CD8-positive, alpha-beta memory T cell (primary cell): ENCODE data around the gene TRIP4. TPM values are rescaled to one million over a fixed set of nuclear protein-coding genes. Genes with fewer than 3 reads are reported as not detected.
"Not testable (repeated sequence)": the region's sequence is repeated elsewhere in the genome, so short reads cannot be mapped to it uniquely, and the experiment has no call there.

ENCODE experiments used
- CTCF ChIA-PET: fragments of 350-600 bp; sonication (Branson Sonifier 250); formaldehyde crosslinking; loops from one replicate; lab custom pipeline; 2021; ENCODE audit warnings: antibody characterized with exemption; lab: Charles Lee
- POLR2A ChIA-PET: fragments of 350-600 bp; sonication (Branson Sonifier 250); formaldehyde crosslinking; loops from one replicate; lab custom pipeline; 2021; ENCODE audit warnings: antibody characterized with exemption; lab: Charles Lee
- DNase-seq, 5 donors: peaks; one replicate each; pipeline versions ENCODE4 v3.0.0 to v3.0.0-alpha.2; 2020 to 2022; ENCODE audit warnings: mixed read lengths in 1 of 5
- H3K27ac ChIP-seq: one replicate; pipeline ENCODE4 v1.7.0; 2013; ENCODE audit warnings: low read depth, mild to moderate bottlenecking, low read length, moderate library complexity
- H3K27me3 ChIP-seq: 2 replicates; pipeline ENCODE4 v1.7.0; 2013; ENCODE audit warnings: low read length, mild to moderate bottlenecking; ENCODE audit not compliant: insufficient read depth, poor library complexity, severe bottlenecking
- H3K36me3 ChIP-seq: 2 replicates; pipeline ENCODE4 v1.7.0; 2013; ENCODE audit warnings: mild to moderate bottlenecking, low read length, moderate library complexity; ENCODE audit not compliant: insufficient read depth
- H3K4me1 ChIP-seq: 2 replicates; pipeline ENCODE4 v1.7.0; 2013; ENCODE audit warnings: mild to moderate bottlenecking, low read length, moderate library complexity; ENCODE audit not compliant: insufficient read depth
- H3K4me3 ChIP-seq: 2 replicates; pipeline ENCODE4 v1.7.0; 2013; ENCODE audit warnings: mild to moderate bottlenecking, low read length
- H3K9me3 ChIP-seq: 2 replicates; pipeline ENCODE4 v1.7.0; 2013; ENCODE audit warnings: mild to moderate bottlenecking, low read length
- H3K27ac Mint-ChIP-seq, 8 donors: one replicate each; pipeline ENCODE4 v1.8.0; 2020 to 2021; ENCODE audit warnings: mixed read lengths in 8 of 8, mild to moderate bottlenecking in 6 of 8, inconsistent platforms in 3 of 8, moderate library complexity in 3 of 8
- H3K27me3 Mint-ChIP-seq, 2 donors: one replicate each; pipeline ENCODE4 v1.8.0; 2020 to 2021; ENCODE audit warnings: mixed read lengths in 2 of 2, mild to moderate bottlenecking in 1 of 2, moderate library complexity in 1 of 2
- H3K36me3 Mint-ChIP-seq, 3 donors: one replicate each; pipeline ENCODE4 v1.8.0; 2020 to 2021; ENCODE audit warnings: mixed read lengths in 3 of 3, inconsistent platforms in 1 of 3, mild to moderate bottlenecking in 1 of 3
- H3K4me1 Mint-ChIP-seq, 3 donors: one replicate each; pipeline ENCODE4 v1.8.0; 2020 to 2021; ENCODE audit warnings: mixed read lengths in 3 of 3, inconsistent platforms in 1 of 3, mild to moderate bottlenecking in 1 of 3
- H3K4me3 Mint-ChIP-seq, 7 donors: one replicate each; pipeline ENCODE4 v1.8.0; 2020 to 2021; ENCODE audit warnings: mixed read lengths in 7 of 7, mild to moderate bottlenecking in 6 of 7, moderate library complexity in 4 of 7, inconsistent platforms in 2 of 7
- H3K9me3 Mint-ChIP-seq, 5 donors: one replicate each; pipeline ENCODE4 v1.8.0; 2020 to 2022; ENCODE audit warnings: mixed read lengths in 5 of 5, mild to moderate bottlenecking in 3 of 5, moderate library complexity in 2 of 5, inconsistent platforms in 1 of 5
- polyA plus RNA-seq: library from polyadenylated mRNA; unstranded; fragments of 300-500 nt; fragmentation: Illumina TruSeq; gene quantifications from one replicate; pipeline ENCODE4 v1.2.3, GENCODE V29; 2021
- total RNA-seq, 2 experiments: library from RNA; stranded (reverse); gene quantifications; one replicate each; pipeline ENCODE4 v1.2.3, GENCODE V29; 2021

TRIP4 gene
- total and polyA plus RNA-seq, 3 experiments from 2014 or later, result 25.1 to 31.9 (median 26.2) TPM

- Mint-ChIP-seq H3K9me3 (no peaks in the 10 kb centered on the region), H3K36me3 (peaks cover 3 to 30% (median 12%) of the 10 kb centered on the region in 3 donors), H3K4me3 (no peak overlapping the region), H3K27ac (peak overlapping the region in 1 of 8 donors; percentile 52), H3K27me3 (no peaks in the 10 kb centered on the region), H3K4me1 (peaks cover 20 to 42% (median 34%) of the 10 kb centered on the region in 3 donors)
- Histone ChIP-seq H3K4me1 (peaks cover 11% of the 10 kb centered on the region), H3K27me3 (no peaks in the 10 kb centered on the region), H3K27ac (no peak overlapping the region), H3K4me3 (no peak overlapping the region), H3K9me3 (no peaks in the 10 kb centered on the region), H3K36me3 (no peaks in the 10 kb centered on the region)
- CTCF ChIA-PET, result no interaction called here
- DNase-seq, result no peak
- POLR2A ChIA-PET, result no interaction called here
These were observed 93.3 kb downstream of the TRIP4 start for GRCh38 chr15:64480891-64481290.

- Histone ChIP-seq H3K27ac (no peak overlapping the region), H3K9me3 (no peaks in the 10 kb centered on the region), H3K4me3 (no peak overlapping the region), H3K4me1 (no peaks in the 10 kb centered on the region), H3K36me3 (no peaks in the 10 kb centered on the region), H3K27me3 (no peaks in the 10 kb centered on the region)
- DNase-seq, result no peak
- Mint-ChIP-seq H3K4me3 (no peak overlapping the region), H3K4me1 (peaks cover 9 to 39% (median 15%) of the 10 kb centered on the region in 3 donors), H3K36me3 (peaks cover 5 to 31% (median 13%) of the 10 kb centered on the region in 3 donors), H3K27me3 (no peaks in the 10 kb centered on the region), H3K9me3 (no peaks in the 10 kb centered on the region), H3K27ac (peak overlapping the region in 2 of 8 donors; percentile 12 to 33)
- CTCF ChIA-PET, result interaction anchor here (0.8 kb wide), 1 partner anchor 244 kb away, joined by 3 read pairs; no protein-coding TSS in a partner anchor
- POLR2A ChIA-PET, result interaction anchor here (0.8 kb wide), 1 partner anchor 18 kb away, joined by 4 read pairs; no protein-coding TSS in a partner anchor
These were observed 96.1 kb downstream of the TRIP4 start for GRCh38 chr15:64483749-64484148.

GRCh38 chr15:64485796-64486195 is 98.2 kb downstream of the TRIP4 start:
- Mint-ChIP-seq H3K4me1 (peaks cover 11 to 37% (median 12%) of the 10 kb centered on the region in 3 donors), H3K9me3 (no peaks in the 10 kb centered on the region), H3K4me3 (no peak overlapping the region), H3K36me3 (peaks cover 3 to 34% (median 12%) of the 10 kb centered on the region in 3 donors), H3K27ac (peak overlapping the region in 1 of 8 donors; percentile 63), H3K27me3 (no peaks in the 10 kb centered on the region)
- Histone ChIP-seq H3K27ac (no peak overlapping the region), H3K36me3 (no peaks in the 10 kb centered on the region), H3K9me3 (no peaks in the 10 kb centered on the region), H3K27me3 (no peaks in the 10 kb centered on the region), H3K4me1 (no peaks in the 10 kb centered on the region), H3K4me3 (no peak overlapping the region)
- ChIA-PET CTCF (no interaction called here), POLR2A (no interaction called here)
- no peak for DNase-seq

GRCh38 chr15:64490598-64491259 is 103.1 kb downstream of the TRIP4 start:
- H3K4me3 Mint-ChIP-seq, result no peak overlapping the region
- Histone ChIP-seq H3K4me1 (peaks cover 4% of the 10 kb centered on the region), H3K4me3 (no peak overlapping the region), H3K27ac (no peak overlapping the region), H3K36me3 (no peaks in the 10 kb centered on the region), H3K9me3 (no peaks in the 10 kb centered on the region), H3K27me3 (no peaks in the 10 kb centered on the region)
- ChIA-PET POLR2A (no interaction called here), CTCF (interaction anchor here (1.5 to 1.6 kb wide), 2 partner anchors 13 to 31 kb away, joined by 3 to 5 read pairs; no protein-coding TSS in a partner anchor)
- H3K27me3 Mint-ChIP-seq, result no peaks in the 10 kb centered on the region
- H3K36me3 Mint-ChIP-seq, result peaks cover 3 to 30% (median 11%) of the 10 kb centered on the region in 3 donors
- peak overlapping the region in 4 of 8 donors; percentile 2 to 61 (median 34) for H3K27ac Mint-ChIP-seq
- DNase-seq, result no peak
- H3K9me3 Mint-ChIP-seq, result no peaks in the 10 kb centered on the region
- H3K4me1 Mint-ChIP-seq, result peaks cover 24 to 61% (median 27%) of the 10 kb centered on the region in 3 donors

- H3K4me1 Mint-ChIP-seq, result peaks cover 31 to 67% (median 39%) of the 10 kb centered on the region in 3 donors
These were observed 106.0 kb downstream of the TRIP4 start for GRCh38 chr15:64493641-64494040.

GRCh38 chr15:64495968-64496367 is 108.3 kb downstream of the TRIP4 start:
- Mint-ChIP-seq H3K36me3 (peaks cover 0 to 49% (median 17%) of the 10 kb centered on the region in 3 donors), H3K27ac (peak overlapping the region in 4 of 8 donors; percentile 2 to 50 (median 23)), H3K4me1 (peaks cover 47 to 82% (median 57%) of the 10 kb centered on the region in 3 donors)
- CTCF ChIA-PET, H3K4me3 ChIP-seq, POLR2A ChIA-PET, H3K4me3 Mint-ChIP-seq, H3K27me3 ChIP-seq, H3K27me3 Mint-ChIP-seq, H3K9me3 ChIP-seq, H3K27ac ChIP-seq, DNase-seq, H3K9me3 Mint-ChIP-seq: not testable (repeated sequence)
- peaks cover 16% of the 10 kb centered on the region for H3K36me3 ChIP-seq
- peaks cover 11% of the 10 kb centered on the region for H3K4me1 ChIP-seq

More at GRCh38 chr15:64493641-64494040, 106.0 kb downstream of the TRIP4 start:
- CTCF ChIA-PET, result no interaction called here
- peaks cover 2 to 38% (median 8%) of the 10 kb centered on the region in 3 donors for H3K36me3 Mint-ChIP-seq
- H3K9me3 Mint-ChIP-seq, result no peaks in the 10 kb centered on the region
- no peak overlapping the region for H3K27ac ChIP-seq
- no peak overlapping the region for H3K4me3 ChIP-seq
- H3K9me3 ChIP-seq, result no peaks in the 10 kb centered on the region
- H3K27me3 ChIP-seq, result no peaks in the 10 kb centered on the region
- H3K27ac Mint-ChIP-seq, result peak overlapping the region in 5 of 8 donors; percentile 15 to 51 (median 30)
- peaks cover 4% of the 10 kb centered on the region for H3K4me1 ChIP-seq
- POLR2A ChIA-PET, result no interaction called here
- no peaks in the 10 kb centered on the region for H3K36me3 ChIP-seq
- no peaks in the 10 kb centered on the region for H3K27me3 Mint-ChIP-seq
- no peak for DNase-seq
- H3K4me3 Mint-ChIP-seq, result no peak overlapping the region

GRCh38 chr15:64500695-64501395 is 113.2 kb downstream of the TRIP4 start:
- H3K4me1 ChIP-seq, result peaks cover 55% of the 10 kb centered on the region
- no peaks in the 10 kb centered on the region for H3K9me3 ChIP-seq
- peak overlapping the region in 3 of 7 donors; percentile 1 to 26 (median 1) for H3K4me3 Mint-ChIP-seq
- ChIA-PET POLR2A (interaction anchor here (0.5 to 0.6 kb wide), 2 partner anchors 17 to 929 kb away, joined by 4 read pairs; no protein-coding TSS in a partner anchor), CTCF (interaction anchor here (1.0 to 1.6 kb wide), 5 partner anchors 13 to 606 kb away, joined by 3 to 5 read pairs (median 3); no protein-coding TSS in a partner anchor)
- no peak overlapping the region for H3K27ac ChIP-seq
- no peaks in the 10 kb centered on the region for H3K9me3 Mint-ChIP-seq
- peak overlapping the region; percentile 4 to 88 (median 69) for H3K27ac Mint-ChIP-seq
- H3K4me1 Mint-ChIP-seq, result peaks cover 70 to 91% (median 79%) of the 10 kb centered on the region in 3 donors
- H3K4me3 ChIP-seq, result no peak overlapping the region
- no peaks in the 10 kb centered on the region for H3K27me3 ChIP-seq
- peaks cover 16% of the 10 kb centered on the region for H3K36me3 ChIP-seq
- no peak for DNase-seq
- H3K27me3 Mint-ChIP-seq, result peaks cover 0 to 1% of the 10 kb centered on the region in 2 donors
- H3K36me3 Mint-ChIP-seq, result peaks cover 0 to 57% (median 13%) of the 10 kb centered on the region in 3 donors
